Body of pancreas (tissue), 4 donors: Measurements from ENCODE around the gene CFDP1. TPM values are rescaled to one million over a fixed set of nuclear protein-coding genes. Genes with fewer than 3 reads are reported as not detected.

Source experiments
- ATAC-seq: fragments of 150-250 bp; one replicate; pipeline ENCODE4 v1.9.1; 2016
- DNase-seq, 4 donors: peaks; one replicate each; pipeline ENCODE4 v3.0.0-alpha.2; 2019
- H3K27ac ChIP-seq, 4 donors: fragments of 200-600 bp; sonication (generic); 1 replicate in 3 of 4; 2 replicates in 1 of 4; pipeline versions ENCODE4 v1.5.1 to v1.6.1; 2016 to 2019; ENCODE audit warnings: mild to moderate bottlenecking in 1 of 4, mixed read lengths in 1 of 4, moderate library complexity in 1 of 4
- H3K27me3 ChIP-seq, 2 donors: fragments of 200-600 bp; sonication (generic); one replicate each; pipeline ENCODE4 v1.6.0; 2016; ENCODE audit warnings: mild to moderate bottlenecking in 1 of 2
- H3K36me3 ChIP-seq, 2 donors: fragments of 200-600 bp; sonication (generic); replicated peaks in 1 of 2; 2 replicates each; pipeline ENCODE4 v1.5.1; 2016; ENCODE audit warnings: low read depth in 2 of 2; ENCODE audit not compliant: insufficient read depth in 1 of 2
- H3K4me1 ChIP-seq: fragments of 200-600 bp; sonication (generic); one replicate; pipeline ENCODE4 v1.6.0; 2016
- H3K4me3 ChIP-seq, 2 donors: fragments of 200-600 bp; sonication (generic); 1 replicate in 1 of 2; 2 replicates in 1 of 2; pipeline ENCODE4 v1.5.1; 2016 to 2019
- H3K9me3 ChIP-seq, 3 donors: fragments of 200-600 bp; sonication (generic); 1 replicate in 2 of 3; 2 replicates in 1 of 3; pipeline ENCODE4 v1.5.1; 2016
- CTCF ChIP-seq, 7 experiments: fragments of 450-650 bp in 4 of 7; fragments of 200-600 bp in 3 of 7; sonication (generic) in 3 of 7; IDR thresholded peaks; one replicate each; pipeline ENCODE4 v1.5.1; 2016 to 2019; ENCODE audit warnings: antibody characterized with exemption in 7 of 7
- POLR2A ChIP-seq, 3 donors: fragments of 450-650 bp; IDR thresholded peaks; one replicate each; pipeline ENCODE4 v1.6.1; 2016; ENCODE audit warnings: antibody characterized with exemption in 3 of 3, mild to moderate bottlenecking in 2 of 3
- WGBS, 2 donors: methylation state at CpG; one replicate each; pipeline ENCODE4 v1.1.5; 2017; 5-methylcytosine and 5-hydroxymethylcytosine counted together
- intact Hi-C: fragments of 100-400 bp; cut with DNase I; formaldehyde crosslinking; loops from one replicate; pipeline ENCODE4 v1.15.1; 2023
- total RNA-seq, 2 donors: library from RNA; depleted of rRNA; stranded (reverse); fragments of >200 nt; gene quantifications; one replicate each; pipeline ENCODE4 v1.1.0, GENCODE V29; 2016

Gene CFDP1
- total RNA-seq, 2 donors from 2014 or later = 34.0 to 65.3 TPM

GRCh38 chr16:75478480-75479345 is 45.4 kb upstream of the CFDP1 start:
- intact Hi-C loops = no loop called here
- no peaks in the 10 kb centered on the region for H3K27me3 ChIP-seq
- ATAC-seq (no peak), DNase-seq (no peak)
- no peaks in the 10 kb centered on the region for H3K4me1 ChIP-seq
- TF ChIP-seq CTCF (IDR thresholded peaks at IDR 0.05) (no peak), POLR2A (IDR thresholded peaks at IDR 0.05) (no peak)
- H3K4me3 ChIP-seq = no peak overlapping the region
- no peaks in the 10 kb centered on the region for H3K9me3 ChIP-seq
- no peak overlapping the region for H3K27ac ChIP-seq
- WGBS, 2 donors = 90 to 92% methylated on average over 37 to 80 of the region's 80 CpGs
- no peaks in the 10 kb centered on the region for H3K36me3 ChIP-seq

- TF ChIP-seq CTCF (IDR thresholded peaks at IDR 0.05) (no peak), POLR2A (IDR thresholded peaks at IDR 0.05) (no peak)
- Histone ChIP-seq H3K4me3 (no peak overlapping the region), H3K27me3 (no peaks in the 10 kb centered on the region), H3K27ac (no peak overlapping the region), H3K36me3 (no peaks in the 10 kb centered on the region), H3K4me1 (no peaks in the 10 kb centered on the region), H3K9me3 (no peaks in the 10 kb centered on the region)
- no peak for DNase-seq
- no peak for ATAC-seq
- intact Hi-C loops = no loop called here
- 18 to 26% methylated on average over 4 of the region's 4 CpGs for WGBS, 2 donors
These were observed 44.6 kb upstream of the CFDP1 start for GRCh38 chr16:75477680-75478473.

- intact Hi-C loops = no loop called here
- H3K9me3 ChIP-seq = no peaks in the 10 kb centered on the region
- no peaks in the 10 kb centered on the region for H3K36me3 ChIP-seq
- no peak overlapping the region for H3K4me3 ChIP-seq
- DNase-seq (no peak), ATAC-seq (no peak)
- no peak overlapping the region for H3K27ac ChIP-seq
- no peak for TF ChIP-seq CTCF (IDR thresholded peaks at IDR 0.05)
- TF ChIP-seq POLR2A (IDR thresholded peaks at IDR 0.05) = no peak
- WGBS, 2 donors = 78% methylated on average over 5 to 8 of the region's 8 CpGs
- no peaks in the 10 kb centered on the region for H3K27me3 ChIP-seq
- no peaks in the 10 kb centered on the region for H3K4me1 ChIP-seq
These were observed 43.5 kb upstream of the CFDP1 start for GRCh38 chr16:75476817-75477216.

- WGBS, 2 donors = 89 to 100% methylated on average over 2 of the region's 2 CpGs
- H3K9me3 ChIP-seq = no peaks in the 10 kb centered on the region
- intact Hi-C loops = no loop called here
- no peak overlapping the region for H3K27ac ChIP-seq
- H3K36me3 ChIP-seq = no peaks in the 10 kb centered on the region
- no peaks in the 10 kb centered on the region for H3K27me3 ChIP-seq
- ATAC-seq = no peak
- TF ChIP-seq POLR2A (IDR thresholded peaks at IDR 0.05) (no peak), CTCF (IDR thresholded peaks at IDR 0.05) (no peak)
- H3K4me1 ChIP-seq = no peaks in the 10 kb centered on the region
- H3K4me3 ChIP-seq = no peak overlapping the region
- DNase-seq = no peak
These were observed 42.1 kb upstream of the CFDP1 start for GRCh38 chr16:75475420-75475847.
